ENCODE measurements around the gene SLC15A3.
"Not testable (repeated sequence)": the region's sequence is repeated elsewhere in the genome, so short reads cannot be mapped to it uniquely, and the experiment has no call there.

The SLC15A3 gene

DNA sequence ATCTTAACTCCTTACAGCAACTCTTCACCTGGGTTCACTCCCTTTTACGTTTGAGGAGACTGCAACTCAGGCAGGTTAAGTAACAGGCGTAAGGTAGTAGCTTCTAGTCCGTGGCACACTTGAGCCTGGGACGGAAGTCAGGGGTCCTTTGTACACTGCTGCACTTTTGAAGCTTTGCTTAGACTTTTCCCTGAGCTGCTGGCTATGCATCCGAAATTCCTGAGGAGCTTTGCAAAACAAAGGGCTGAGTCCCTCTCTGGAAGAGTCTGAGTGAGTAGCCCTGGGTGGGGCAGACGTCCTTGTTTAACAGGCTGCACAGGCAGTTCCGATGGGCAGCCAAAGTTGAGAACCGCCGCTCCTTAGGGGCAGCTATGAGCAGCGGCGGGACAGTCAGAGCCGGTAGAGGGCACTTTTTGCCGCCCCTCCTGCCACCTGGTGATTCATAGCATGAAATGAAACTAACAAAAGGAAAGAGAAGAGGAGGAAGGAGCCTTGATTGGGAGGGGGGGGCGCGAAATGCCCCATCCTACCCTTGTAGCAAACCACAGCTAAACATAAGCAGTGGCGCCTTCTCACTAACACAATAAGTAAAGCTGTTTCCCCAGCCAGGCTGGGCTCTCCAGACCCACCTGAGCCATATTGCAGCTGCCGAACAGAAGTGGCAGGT lies 36.6 kb downstream of the SLC15A3 start:
- in situ Hi-C loops (cut with MboI; ENCODE audit: low sequenced_read_pairs) = no loop called here

DNA sequence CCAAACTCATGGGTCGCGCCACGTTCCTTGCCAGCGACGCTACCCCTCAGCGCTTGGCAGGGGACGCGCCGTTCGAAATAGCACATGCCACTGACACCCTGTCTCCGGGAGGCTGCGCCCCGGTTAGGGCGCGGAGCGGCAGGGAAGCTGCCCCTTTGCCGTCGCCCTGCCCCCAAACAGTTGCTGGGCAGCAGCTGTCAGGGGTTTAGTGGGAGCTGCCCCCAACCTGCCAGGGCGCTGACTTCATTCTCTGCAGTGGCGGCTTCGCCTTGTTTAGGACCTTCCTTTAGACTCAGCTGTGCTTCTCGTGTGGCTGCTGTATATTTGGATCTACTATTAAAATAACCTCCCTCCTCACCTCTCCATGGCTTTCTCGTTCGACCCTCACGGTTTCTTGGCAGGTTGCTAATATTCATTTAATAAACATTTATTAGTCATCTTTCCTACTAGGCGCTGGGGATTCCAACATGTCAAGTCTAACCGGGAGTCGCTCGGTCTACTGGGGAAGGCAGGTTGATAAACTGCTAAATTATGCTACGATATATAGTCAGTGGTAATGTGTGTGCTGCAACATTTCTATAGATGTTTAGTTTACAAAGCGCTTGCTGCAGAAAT lies 37.2 kb downstream of the SLC15A3 start:
- in situ Hi-C loops (cut with MboI; ENCODE audit: low sequenced_read_pairs) = no loop called here

DNA sequence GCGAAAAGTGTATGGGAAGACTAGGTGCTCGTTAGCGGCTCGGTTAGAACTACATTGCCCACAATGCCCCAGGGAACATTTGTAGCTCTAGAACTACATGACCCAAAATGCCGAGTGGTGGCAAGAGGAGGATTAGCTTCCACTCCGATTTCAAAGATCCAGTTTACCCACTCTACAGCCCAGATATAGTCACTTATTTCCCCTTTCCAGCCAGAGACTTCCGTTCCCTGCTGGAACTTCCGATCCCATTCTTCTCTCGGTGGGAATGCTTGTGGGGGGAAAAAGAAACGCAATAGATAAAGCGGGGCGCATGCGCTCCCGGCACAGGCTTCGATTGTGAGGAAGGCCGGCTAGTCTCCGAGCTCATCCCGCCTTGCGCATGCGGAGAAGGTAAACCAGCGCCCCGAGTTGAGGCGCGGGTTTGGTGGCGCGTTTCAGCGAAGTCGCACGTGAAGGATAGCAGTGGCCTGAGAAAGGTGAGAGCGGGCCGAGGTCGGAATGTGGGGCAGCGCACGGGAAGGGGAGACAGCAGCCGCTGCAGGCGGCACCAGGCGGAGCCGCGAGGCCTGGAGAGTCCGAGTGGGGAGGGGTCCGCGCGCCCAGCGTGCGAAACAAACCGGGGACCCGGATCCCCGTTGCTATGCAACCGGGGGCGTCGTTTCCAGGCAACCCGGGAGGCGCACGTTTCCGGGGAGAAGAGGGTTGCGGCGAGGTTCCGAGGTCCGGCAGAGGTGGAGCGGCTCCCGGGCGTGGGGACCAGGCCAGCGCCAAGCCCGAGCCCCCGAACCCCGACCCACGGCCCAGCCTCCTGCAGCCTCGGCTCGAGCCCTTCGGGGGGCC lies 38.0 kb downstream of the SLC15A3 start, which contains the start of gene TMEM109:
Gene TMEM109 (plus strand): TSS at position 366 of the 840 bp plus-strand sequence. CDS start 5,536 bp downstream, outside the sequence.
- in situ Hi-C loops (cut with MboI; ENCODE audit: low sequenced_read_pairs) = no loop called here

DNA sequence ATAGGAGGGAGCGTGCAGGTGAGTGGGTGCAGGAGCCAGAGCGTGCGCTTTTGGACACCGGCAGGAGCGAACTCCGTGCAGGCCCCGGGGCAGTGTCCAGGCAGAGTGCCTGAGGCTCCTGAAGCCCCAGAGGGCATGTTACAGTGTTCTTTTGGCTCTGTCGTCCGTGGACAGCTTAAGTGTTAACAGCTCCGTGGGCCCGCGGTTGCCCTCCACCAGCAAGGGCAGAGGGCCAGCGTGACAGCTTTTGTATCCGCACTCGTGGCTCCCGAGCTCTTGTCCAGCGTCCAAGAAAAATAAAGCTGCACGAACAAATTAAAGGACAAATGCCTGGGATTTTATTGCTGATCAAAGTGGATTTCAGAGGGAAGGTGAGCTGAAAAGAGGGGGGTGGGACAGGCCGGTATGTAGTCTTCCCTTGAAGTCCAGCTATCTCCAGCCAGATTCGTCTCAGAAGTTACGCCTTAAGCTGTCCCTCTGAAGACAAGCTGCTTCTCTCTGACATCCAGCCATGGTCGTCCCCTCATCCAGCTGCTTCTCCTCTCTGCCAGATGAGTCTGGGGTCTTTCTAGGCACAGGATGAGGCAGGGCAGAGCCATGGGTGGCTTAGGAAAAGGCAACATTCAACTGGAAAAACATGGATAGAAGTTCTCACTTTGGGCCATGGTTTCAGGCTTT lies 39.0 kb downstream of the SLC15A3 start:
- in situ Hi-C loops (cut with MboI; ENCODE audit: low sequenced_read_pairs) = no loop called here

DNA sequence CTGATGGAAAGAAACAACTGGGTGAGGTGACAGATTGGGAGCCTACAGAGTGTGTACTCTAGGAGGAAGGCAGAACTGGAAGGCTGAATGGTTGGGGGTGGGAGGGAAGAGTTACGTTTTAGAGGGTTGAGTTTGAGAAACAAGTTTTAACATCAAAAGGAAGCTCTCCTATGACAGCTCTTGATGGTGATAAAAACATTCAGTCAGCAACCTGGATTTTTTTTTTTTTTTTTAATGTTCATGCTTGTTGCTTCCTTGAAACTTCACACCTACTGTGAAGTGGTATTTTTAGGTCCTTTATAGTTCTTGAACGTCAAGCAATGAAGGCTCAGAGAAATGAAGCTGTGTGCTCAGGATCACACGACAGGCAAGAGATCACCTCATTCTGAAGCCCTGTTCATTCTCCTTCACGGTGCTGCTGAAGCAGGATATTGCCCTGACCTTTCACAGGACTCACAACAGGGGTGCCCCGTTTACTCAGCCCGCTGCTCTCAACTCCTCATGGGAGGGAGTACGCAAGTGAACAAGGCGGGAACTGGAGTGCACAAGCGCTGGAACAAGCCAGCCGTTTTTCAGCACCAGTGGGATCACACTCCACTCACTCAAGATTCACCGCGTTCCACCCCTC lies 39.6 kb downstream of the SLC15A3 start:
- in situ Hi-C loops (cut with MboI; ENCODE audit: low sequenced_read_pairs) = no loop called here

DNA sequence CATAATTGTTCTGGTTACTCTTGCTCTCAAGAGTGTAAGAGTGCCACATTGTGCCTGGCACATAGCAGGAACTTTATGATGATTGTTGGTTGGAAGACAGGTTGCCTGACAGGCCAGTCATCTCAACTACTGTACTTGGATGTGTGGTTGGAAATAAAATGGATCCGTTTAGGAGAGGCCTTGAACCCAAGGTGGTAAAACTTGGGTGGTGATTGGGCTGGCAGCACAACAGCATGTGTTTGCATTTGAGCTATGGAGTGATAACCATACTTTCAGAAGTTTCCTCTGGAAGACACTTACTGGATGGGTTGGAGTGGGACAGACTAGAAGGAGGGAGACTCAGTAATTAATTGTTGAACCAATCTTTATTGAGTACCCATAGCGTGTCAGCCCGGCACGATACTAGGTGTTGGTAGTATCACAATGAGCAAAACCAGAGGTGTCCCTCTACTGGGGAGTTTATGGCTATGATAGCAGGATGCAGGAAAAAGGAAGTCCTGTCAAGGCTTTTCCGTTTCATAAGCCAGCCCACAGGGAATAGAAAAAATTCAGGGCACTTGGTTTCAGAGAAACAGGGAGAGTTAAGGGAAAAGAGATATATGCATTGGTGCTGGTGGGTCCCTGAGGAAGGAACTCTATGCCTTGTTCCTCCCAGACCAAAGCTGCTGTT lies 41.1 kb downstream of the SLC15A3 start:
- in situ Hi-C loops (cut with MboI; ENCODE audit: low sequenced_read_pairs) = no loop called here

DNA sequence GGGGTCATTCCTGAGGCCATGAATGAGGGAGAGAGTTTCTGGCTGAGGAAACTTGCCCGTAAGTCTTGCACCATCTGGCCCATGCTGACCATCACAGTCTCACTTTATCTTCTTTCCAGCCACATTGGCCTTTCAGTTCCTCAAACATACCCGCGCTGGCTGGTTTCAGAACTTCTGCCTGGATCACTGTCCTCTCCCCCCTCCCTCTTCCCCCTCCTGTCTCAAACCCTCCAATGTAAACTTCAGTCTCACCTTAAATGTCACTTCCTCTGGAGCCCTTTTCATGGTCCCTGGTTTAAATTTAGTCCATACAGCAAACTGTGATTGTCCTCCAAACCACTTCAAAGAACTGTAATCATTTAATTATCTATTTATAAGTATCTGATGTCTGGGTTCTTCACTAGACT lies 41.7 kb downstream of the SLC15A3 start:
- in situ Hi-C loops (cut with MboI; ENCODE audit: low sequenced_read_pairs) = no loop called here

DNA sequence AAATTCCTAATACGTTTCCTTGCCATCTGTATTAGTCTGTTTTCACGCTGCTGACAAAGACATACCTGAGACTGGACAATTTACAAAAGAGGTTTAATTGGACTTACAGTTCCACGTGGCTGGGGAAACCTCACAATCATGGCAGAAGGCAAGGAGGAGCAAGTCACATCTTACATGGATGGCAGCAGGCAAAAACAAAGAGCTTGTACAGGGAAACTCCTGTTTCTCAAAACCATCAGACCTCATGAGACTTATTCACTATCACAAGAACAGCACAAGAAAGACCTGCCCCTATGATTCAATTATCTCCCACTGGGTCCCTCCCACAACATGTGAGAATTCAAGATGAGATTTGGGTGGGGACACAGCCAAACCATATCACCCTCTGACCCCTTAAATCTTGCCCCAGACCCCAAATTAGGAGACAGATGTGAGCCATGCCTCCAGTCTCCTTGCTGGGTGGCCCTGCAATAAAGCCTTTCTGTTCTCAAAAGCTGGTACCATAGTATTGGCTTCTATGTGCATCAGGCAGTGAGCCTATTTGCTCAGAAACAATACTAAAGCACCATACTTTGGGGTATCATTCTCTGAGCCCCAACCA lies 42.2 kb downstream of the SLC15A3 start:
- in situ Hi-C loops (cut with MboI; ENCODE audit: low sequenced_read_pairs) = not testable (repeated sequence)

DNA sequence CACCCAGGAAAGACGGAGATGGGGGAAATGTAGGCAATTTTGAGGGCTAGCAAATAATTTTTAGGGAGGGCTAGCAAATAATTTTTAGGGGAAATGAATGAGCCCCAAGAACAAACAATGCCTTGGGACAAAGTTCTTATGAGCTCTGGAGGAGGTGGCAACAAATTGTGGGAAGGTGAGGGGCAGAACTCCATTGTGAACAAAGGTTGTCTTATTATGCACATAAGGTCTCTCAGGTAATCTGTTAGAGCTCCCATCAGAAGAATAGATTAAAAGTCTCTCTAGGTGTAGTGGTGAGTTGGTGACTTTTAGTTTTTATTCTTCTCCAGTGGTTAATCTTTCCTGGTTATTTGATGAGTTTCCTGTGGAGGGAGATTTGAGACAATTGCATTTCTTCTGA lies 43.2 kb downstream of the SLC15A3 start:
- in situ Hi-C loops (cut with MboI; ENCODE audit: low sequenced_read_pairs) = no loop called here

DNA sequence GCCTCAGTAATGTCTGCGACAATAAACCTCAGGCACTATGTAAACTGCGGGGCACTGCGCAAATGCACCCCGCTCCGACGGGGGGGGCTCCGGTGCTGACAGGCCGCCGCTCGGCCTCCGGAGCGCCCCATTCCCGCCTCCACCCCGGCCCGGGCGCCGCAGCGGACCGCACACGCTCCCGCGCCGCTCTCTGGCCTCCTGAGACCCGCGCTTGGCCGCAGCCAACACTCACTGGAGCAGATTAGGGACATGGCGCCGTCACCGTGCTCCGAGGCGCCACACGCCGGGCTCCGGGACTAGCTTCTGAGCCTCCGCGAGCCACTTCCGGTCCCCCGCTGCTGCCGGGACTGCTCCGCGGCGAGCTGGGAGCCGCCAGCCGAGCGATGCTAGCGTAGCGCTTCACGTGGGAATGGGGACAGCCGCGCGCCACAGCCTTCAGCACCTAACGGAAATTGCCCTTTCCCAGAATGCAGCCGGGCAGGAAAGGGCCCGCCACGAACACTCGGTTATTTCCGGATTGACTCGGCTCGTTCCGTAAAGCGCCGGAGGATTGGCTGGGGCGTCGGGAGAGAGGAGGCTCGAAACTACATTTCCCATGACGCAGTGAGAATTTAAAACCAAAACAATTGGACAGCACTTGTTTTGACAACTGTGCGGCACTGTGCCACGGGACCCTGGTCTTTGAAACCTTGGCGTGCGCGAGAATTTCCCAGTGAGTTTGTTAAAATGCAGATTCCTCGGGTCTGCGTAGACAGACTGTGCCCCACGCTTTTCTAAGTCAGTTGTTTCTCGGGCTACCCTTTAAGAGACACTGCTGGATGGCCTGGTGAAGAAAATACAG lies 45.6 kb downstream of the SLC15A3 start, which contains the start of gene PRPF19:
Gene PRPF19 (minus strand): TSS at position 454 of the 841 bp plus-strand sequence. CDS start 203 bp downstream, at position 251.
- in situ Hi-C loops (cut with MboI; ENCODE audit: low sequenced_read_pairs) = no loop called here

DNA sequence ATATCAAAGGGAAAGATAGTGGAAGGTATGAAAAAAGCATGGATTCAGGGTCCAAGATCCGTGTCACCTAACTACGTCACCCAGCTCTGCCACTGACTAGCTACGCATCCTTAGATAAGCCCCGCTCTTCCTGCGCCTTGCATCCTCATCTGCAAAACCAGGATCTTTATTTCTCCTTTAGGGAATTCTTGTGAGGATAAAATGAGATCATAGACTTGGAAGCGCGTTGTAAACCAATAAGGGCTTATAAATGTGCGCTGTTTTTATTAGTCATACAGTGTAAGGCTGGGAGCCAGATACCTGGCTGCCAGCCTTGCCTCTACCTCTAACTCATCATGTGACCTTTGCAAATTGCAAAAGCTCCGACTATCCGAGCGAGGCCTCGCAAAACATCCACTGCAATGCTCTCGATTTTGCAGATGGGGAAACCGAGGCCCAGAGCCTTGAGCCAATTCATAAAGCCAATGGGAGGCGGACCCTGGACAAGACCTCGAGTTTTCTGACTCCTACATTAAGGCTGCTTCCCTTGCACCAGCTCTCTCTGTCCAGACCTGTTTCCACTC lies 46.3 kb downstream of the SLC15A3 start:
- in situ Hi-C loops (cut with MboI; ENCODE audit: low sequenced_read_pairs) = no loop called here

DNA sequence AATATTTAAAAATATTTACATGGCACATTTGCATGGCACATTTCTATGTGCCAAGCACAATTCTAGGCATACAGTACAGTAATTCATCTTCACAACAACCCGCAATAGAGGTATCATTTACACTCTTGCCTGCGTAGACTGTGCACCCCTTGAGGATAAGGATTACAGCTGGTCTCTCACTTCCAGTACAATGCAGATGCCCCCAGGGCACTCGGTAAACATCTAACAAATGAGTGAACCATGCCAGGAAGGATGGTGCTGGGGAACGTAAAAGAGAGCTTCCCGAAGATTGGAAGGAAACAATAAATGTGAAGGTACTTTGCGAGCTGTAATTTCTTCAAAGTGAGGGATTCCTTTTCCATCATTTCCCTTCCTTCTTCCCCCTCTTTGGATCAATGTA lies 46.9 kb downstream of the SLC15A3 start:
- in situ Hi-C loops (cut with MboI; ENCODE audit: low sequenced_read_pairs) = no loop called here

DNA sequence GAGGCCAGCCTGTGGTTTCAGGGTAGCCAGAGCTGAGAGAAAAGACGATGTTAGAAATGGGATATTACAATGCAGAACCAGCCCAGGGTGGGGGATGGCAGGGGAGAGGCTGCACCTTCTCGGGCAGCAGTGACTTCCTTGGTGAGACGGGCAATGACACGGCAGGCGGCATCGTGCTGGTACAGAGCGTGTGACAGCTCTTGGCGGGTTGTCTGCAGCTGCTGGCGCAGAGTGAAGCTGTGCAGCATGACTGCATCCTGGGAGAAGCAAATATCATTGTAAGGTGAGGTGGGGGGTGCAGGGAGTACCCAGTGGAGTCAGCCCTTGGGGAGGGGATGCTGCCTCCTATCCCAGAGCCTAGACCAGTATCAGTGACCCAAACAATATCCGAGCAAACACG lies 49.4 kb downstream of the SLC15A3 start:
- in situ Hi-C loops (cut with MboI; ENCODE audit: low sequenced_read_pairs) = no loop called here

DNA sequence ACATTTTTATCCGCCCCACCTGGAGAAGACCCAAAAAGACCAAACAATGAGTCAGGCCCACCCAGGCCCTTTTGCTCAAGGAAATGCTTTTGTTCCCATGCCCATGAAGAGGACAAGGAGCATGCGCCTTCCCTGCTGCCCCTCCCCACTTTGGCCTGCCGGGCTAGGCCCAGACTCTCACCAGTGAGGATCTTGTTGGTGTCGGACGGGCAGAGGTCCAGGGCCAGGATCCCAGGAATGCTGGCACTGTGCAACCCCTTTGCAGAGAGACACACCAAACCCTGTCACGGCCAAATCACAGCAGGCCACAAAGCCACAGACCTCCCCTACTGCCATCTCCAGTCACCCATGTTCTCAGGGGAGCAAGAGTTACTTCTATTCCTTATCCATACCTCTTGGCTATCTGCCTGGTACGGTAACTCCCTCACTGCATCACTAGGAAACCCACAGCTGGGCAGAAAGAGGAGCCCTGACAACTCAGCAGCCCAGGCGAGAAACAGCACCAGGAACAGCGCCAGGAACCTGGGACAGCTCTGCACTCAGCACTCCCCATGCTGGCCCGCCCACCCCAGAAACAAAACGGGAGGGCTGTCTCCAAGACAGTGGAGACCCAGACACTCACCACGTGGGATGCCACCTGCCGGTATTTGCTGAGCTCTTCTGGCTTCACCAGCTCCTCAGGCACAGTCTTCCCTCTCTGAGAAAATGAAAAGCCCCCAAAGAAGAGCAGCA lies 51.1 kb downstream of the SLC15A3 start:
- in situ Hi-C loops (cut with MboI; ENCODE audit: low sequenced_read_pairs) = no loop called here

DNA sequence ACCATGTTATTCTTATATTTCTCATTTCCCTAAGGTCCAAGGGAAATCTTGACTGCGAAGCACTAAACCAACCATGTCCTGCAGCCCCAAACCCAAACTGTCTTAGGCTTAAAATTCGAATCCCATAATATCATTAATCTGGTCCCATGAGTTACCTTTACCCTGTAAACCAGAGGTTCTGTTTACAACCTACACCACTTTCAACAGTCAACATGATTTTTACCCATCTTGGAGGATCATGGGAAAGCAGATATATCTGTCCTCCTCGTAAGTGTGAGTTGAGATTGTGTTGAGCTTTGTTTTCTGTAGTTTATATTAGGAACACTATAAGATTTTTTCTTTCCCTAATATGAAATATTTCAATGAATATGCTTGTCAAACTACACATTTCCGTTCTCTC lies 52.0 kb downstream of the SLC15A3 start:
- in situ Hi-C loops (cut with MboI; ENCODE audit: low sequenced_read_pairs) = no loop called here

DNA sequence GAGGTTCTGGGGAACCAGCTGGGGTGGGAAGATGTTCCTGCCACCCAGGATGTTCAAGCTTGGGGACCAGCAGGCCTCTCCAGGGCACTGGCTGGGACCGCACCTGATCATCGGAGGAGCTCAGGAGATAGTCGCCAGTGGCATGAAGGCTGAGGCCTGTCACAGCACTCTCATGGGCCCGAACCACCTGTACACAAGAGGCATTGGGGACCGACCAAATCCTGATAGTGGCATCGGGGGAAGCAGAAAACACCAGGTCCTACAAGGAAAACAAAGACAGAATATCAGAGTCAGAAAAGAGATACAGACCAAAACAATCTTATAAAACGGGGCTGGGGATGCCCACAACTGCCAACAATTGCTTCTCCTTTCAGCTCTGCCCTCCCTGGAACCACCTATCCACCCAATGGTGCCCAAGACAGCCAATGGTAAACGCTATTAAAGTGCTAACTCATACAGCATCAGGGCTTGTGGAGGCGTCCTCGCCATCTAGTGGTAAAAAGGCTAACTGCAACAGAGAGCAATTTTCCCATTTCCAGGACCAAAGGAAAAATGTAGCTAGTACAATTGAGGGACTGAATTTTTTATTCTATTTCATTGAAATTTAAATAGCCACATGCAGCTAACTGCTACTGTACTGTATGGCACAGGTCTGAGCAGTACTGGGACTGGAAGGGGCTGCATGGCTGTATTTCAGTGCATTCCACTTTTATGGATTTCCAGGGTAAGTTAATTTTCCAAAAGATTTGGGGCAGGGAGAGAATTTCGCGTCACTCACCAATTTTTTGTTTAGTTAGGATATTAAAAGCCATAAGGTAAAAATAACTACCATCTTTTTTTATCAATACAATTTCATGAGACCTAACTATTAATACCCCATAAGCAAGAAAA lies 52.7 kb downstream of the SLC15A3 start:
- in situ Hi-C loops (cut with MboI; ENCODE audit: low sequenced_read_pairs) = no loop called here

DNA sequence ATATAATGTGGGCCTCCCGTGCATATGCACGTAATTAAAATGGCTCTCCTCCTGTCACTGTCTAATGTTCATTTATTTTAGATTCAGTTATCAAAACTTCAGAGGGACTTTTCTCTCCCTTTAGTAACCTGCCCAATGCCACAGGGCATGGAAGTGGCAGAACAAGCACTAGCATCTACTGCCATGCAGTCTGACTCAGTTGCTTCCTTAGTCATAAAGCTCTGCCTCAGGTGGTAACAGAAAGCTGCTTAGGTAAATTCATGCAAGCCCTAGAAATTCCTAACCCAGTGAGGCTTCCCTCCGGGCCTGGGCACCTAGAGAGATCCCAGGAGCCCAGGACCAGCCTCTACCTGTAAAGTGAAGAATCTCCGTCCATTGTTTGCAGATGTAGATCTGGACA lies 54.5 kb downstream of the SLC15A3 start:
- in situ Hi-C loops (cut with MboI; ENCODE audit: low sequenced_read_pairs) = no loop called here
